ENCODE data around the gene COL4A5.
"Not testable (repeated sequence)": the region's sequence is repeated elsewhere in the genome, so short reads cannot be mapped to it uniquely, and the experiment has no call there.

Gene COL4A5

DNA sequence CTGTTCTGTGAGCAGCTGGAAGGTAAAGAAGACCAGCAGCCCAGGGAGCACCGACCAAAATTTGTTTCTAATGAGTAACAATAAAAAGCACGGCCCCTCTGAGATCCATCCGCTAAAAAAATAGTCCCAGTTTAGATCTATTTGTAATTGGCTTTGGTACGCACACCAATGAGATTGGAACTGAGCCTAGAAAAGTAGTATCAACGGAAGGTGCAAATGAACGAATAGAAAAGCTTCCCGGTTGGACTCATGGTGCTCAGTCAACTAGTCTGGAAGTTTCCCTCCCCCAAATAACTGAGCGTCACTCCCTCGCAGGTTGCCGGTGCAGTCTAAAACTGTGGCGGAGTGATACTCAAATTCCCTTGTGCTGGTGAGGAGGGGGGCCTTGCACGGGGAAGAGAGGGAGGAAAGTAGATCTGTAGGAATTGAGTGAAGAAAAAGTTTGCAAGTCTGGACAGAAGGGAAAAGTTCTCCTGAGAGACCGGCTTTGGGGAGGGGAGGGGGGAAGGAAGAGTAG, at the start of gene COL4A5:
Gene COL4A5, plus strand, starts transcription at position 413 of the 517 bp plus-strand sequence. CDS start 288 bp downstream, outside the sequence.
- H3K27ac ChIP-seq (ENCODE audit: low read length), result peak within 1 kb of the TSS; percentile 80
- H3K4me3 ChIP-seq (ENCODE audit: low read length), result peak within 1 kb of the TSS; percentile 93
- peaks cover 3% of the 10 kb centered on the region for H3K9me3 ChIP-seq (ENCODE audit: control insufficient read depth, low read depth, low read length)
- H3K9ac ChIP-seq (ENCODE audit: low read length), result peak within 1 kb of the TSS; percentile 81
- H3K4me1 ChIP-seq (ENCODE audit: control insufficient read depth, low read depth, low read length), result peaks cover 41% of the 10 kb centered on the region
- H3K36me3 ChIP-seq (ENCODE audit: control insufficient read depth, low read depth, low read length), result peaks cover under 1% of the 10 kb centered on the region
- peaks cover 10% of the 10 kb centered on the region for H3K27me3 ChIP-seq (ENCODE audit: control insufficient read depth, insufficient read depth, low read length)

GRCh38 chrX:108390976-108391717, 48.5 kb upstream of the COL4A5 start:
- H3K9me3 ChIP-seq (ENCODE audit: control insufficient read depth, low read depth, low read length); H3K27ac ChIP-seq (ENCODE audit: low read length); H3K9ac ChIP-seq (ENCODE audit: low read length); H3K27me3 ChIP-seq (ENCODE audit: control insufficient read depth, insufficient read depth, low read length); H3K36me3 ChIP-seq (ENCODE audit: control insufficient read depth, low read depth, low read length); H3K4me3 ChIP-seq (ENCODE audit: low read length): not testable (repeated sequence)
- peaks cover 16% of the 10 kb centered on the region for H3K4me1 ChIP-seq (ENCODE audit: control insufficient read depth, low read depth, low read length)

GRCh38 chrX:108396188-108396891, 43.3 kb upstream of the COL4A5 start:
- Histone ChIP-seq H3K4me1 (ENCODE audit: control insufficient read depth, low read depth, low read length) (peaks cover 39% of the 10 kb centered on the region), H3K9me3 (ENCODE audit: control insufficient read depth, low read depth, low read length) (no peaks in the 10 kb centered on the region), H3K4me3 (ENCODE audit: low read length) (peak overlapping the region; percentile 6), H3K27me3 (ENCODE audit: control insufficient read depth, insufficient read depth, low read length) (no peaks in the 10 kb centered on the region), H3K9ac (ENCODE audit: low read length) (no peak overlapping the region), H3K27ac (ENCODE audit: low read length) (no peak overlapping the region), H3K36me3 (ENCODE audit: control insufficient read depth, low read depth, low read length) (no peaks in the 10 kb centered on the region)

GRCh38 chrX:108396986-108397385, 42.7 kb upstream of the COL4A5 start:
- H3K4me1 ChIP-seq (ENCODE audit: control insufficient read depth, low read depth, low read length), result peaks cover 41% of the 10 kb centered on the region

DNA sequence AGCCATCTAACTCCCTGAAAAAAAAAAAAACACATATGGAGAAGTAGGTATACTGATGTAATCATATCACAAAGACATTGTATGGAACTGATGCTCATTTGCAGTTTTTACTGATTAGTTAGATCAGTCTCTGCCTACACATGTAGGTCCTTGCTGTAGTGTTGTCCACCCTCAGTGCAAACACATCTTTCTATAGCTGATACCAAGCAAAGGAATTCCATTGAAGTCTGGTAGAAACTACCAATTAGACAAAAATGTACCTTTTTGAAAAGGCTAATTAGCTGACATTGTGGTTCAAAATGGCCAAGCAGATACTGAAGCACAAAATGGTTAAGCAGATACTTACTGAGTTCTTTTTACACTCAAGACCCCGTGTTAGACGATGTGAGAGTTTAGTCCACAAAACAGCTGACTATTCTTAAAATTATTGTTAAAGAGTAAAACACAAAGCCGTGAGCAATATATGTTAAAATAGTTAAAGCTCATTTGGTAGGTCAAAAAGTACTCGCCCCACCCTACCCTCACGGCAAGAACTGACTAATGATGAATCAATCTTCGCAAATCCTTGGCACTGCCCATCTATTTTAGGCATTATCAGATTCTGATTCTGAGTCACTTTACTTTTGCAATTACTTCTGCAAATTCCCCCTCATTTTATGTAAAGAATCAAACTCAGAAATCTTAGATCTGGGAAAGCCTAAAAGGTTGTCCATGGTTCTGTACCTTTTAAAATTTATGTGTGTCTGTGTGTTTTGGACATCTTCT, 41.8 kb upstream of the COL4A5 start:
- Histone ChIP-seq H3K9me3 (ENCODE audit: control insufficient read depth, low read depth, low read length) (no peaks in the 10 kb centered on the region), H3K36me3 (ENCODE audit: control insufficient read depth, low read depth, low read length) (no peaks in the 10 kb centered on the region), H3K4me1 (ENCODE audit: control insufficient read depth, low read depth, low read length) (peaks cover 41% of the 10 kb centered on the region), H3K4me3 (ENCODE audit: low read length) (no peak overlapping the region), H3K27me3 (ENCODE audit: control insufficient read depth, insufficient read depth, low read length) (no peaks in the 10 kb centered on the region), H3K27ac (ENCODE audit: low read length) (no peak overlapping the region), H3K9ac (ENCODE audit: low read length) (no peak overlapping the region)

More at GRCh38 chrX:108396986-108397385, 42.7 kb upstream of the COL4A5 start:
- H3K9me3 ChIP-seq (ENCODE audit: control insufficient read depth, low read depth, low read length), result no peaks in the 10 kb centered on the region
- H3K36me3 ChIP-seq (ENCODE audit: control insufficient read depth, low read depth, low read length), result no peaks in the 10 kb centered on the region
- no peak overlapping the region for H3K9ac ChIP-seq (ENCODE audit: low read length)
- H3K4me3 ChIP-seq (ENCODE audit: low read length), result no peak overlapping the region
- no peak overlapping the region for H3K27ac ChIP-seq (ENCODE audit: low read length)
- no peaks in the 10 kb centered on the region for H3K27me3 ChIP-seq (ENCODE audit: control insufficient read depth, insufficient read depth, low read length)

GRCh38 chrX:108399418-108400165, 40.0 kb upstream of the COL4A5 start:
- peaks cover 41% of the 10 kb centered on the region for H3K4me1 ChIP-seq (ENCODE audit: control insufficient read depth, low read depth, low read length)
- no peak overlapping the region for H3K27ac ChIP-seq (ENCODE audit: low read length)
- no peak overlapping the region for H3K4me3 ChIP-seq (ENCODE audit: low read length)
- no peaks in the 10 kb centered on the region for H3K9me3 ChIP-seq (ENCODE audit: control insufficient read depth, low read depth, low read length)
- H3K36me3 ChIP-seq (ENCODE audit: control insufficient read depth, low read depth, low read length), result no peaks in the 10 kb centered on the region
- no peaks in the 10 kb centered on the region for H3K27me3 ChIP-seq (ENCODE audit: control insufficient read depth, insufficient read depth, low read length)
- H3K9ac ChIP-seq (ENCODE audit: low read length), result no peak overlapping the region

DNA sequence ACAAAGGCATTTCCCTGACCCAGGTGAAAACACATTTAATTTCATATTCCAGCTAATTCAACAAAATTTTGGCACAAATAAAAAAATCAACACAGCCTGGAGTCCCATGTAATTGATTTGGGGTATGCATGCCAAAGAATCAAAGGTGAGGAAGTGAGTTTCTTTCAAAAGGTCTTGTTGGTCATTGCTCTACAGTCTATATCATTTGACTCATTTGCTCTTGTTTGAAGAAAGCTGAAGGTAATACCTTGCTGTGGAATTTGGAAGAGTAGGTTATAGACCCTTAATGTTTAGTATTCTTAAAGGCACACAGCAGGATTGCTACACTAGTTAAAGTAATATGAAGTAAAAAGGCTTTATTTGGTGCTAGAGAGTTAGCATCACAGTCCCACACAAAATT, 26.9 kb upstream of the COL4A5 start:
- no peaks in the 10 kb centered on the region for H3K27me3 ChIP-seq (ENCODE audit: control insufficient read depth, insufficient read depth, low read length)
- no peak overlapping the region for H3K27ac ChIP-seq (ENCODE audit: low read length)
- H3K9me3 ChIP-seq (ENCODE audit: control insufficient read depth, low read depth, low read length), result no peaks in the 10 kb centered on the region
- no peaks in the 10 kb centered on the region for H3K36me3 ChIP-seq (ENCODE audit: control insufficient read depth, low read depth, low read length)
- H3K4me3 ChIP-seq (ENCODE audit: low read length), result no peak overlapping the region
- H3K9ac ChIP-seq (ENCODE audit: low read length), result no peak overlapping the region
- H3K4me1 ChIP-seq (ENCODE audit: control insufficient read depth, low read depth, low read length), result peaks cover 26% of the 10 kb centered on the region

DNA sequence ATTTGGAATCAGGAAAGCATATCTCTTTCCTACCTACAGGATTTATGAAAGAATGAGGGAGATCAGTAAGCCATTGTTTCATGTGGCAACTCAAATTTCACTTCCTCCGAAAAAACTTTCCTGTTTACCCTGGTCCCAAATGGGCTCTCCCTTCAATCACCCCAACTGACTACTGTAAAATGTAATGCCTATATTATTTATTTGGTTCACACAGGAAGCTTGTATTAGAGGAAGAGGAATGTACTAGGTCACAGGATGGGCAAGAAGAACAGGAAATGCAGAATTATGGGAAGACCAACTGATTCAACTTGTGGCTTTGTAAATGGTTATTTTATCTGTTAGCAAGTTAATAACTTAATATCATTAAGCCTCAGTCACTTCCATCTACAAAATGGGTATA, 24.5 kb upstream of the COL4A5 start:
- H3K4me3 ChIP-seq (ENCODE audit: low read length), result no peak overlapping the region
- H3K27ac ChIP-seq (ENCODE audit: low read length), result no peak overlapping the region
- no peaks in the 10 kb centered on the region for H3K9me3 ChIP-seq (ENCODE audit: control insufficient read depth, low read depth, low read length)
- H3K4me1 ChIP-seq (ENCODE audit: control insufficient read depth, low read depth, low read length), result peaks cover 46% of the 10 kb centered on the region
- no peak overlapping the region for H3K9ac ChIP-seq (ENCODE audit: low read length)
- H3K36me3 ChIP-seq (ENCODE audit: control insufficient read depth, low read depth, low read length), result no peaks in the 10 kb centered on the region
- H3K27me3 ChIP-seq (ENCODE audit: control insufficient read depth, insufficient read depth, low read length), result no peaks in the 10 kb centered on the region

DNA sequence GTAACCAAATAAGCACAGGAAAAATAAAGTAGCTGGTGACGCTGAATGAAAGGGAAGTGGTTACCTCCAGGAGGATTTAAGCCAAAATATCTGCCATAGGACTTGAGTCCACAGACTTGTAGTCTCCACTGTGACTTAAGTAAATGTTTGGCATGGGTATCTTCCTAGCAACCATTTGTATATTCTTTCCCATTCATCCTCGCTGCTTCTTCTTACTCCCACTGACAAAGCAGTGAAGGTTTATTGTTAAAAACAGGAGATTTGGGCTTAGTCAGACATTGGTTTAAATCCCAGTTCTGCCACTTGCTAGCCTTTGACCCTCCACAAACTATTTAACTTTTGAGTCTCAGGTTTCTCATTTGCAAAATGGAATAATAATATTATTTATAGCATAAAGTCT, 23.7 kb upstream of the COL4A5 start:
- Histone ChIP-seq H3K4me1 (ENCODE audit: control insufficient read depth, low read depth, low read length) (peaks cover 45% of the 10 kb centered on the region), H3K4me3 (ENCODE audit: low read length) (no peak overlapping the region), H3K27ac (ENCODE audit: low read length) (peak overlapping the region; percentile 25), H3K36me3 (ENCODE audit: control insufficient read depth, low read depth, low read length) (no peaks in the 10 kb centered on the region), H3K27me3 (ENCODE audit: control insufficient read depth, insufficient read depth, low read length) (no peaks in the 10 kb centered on the region), H3K9ac (ENCODE audit: low read length) (no peak overlapping the region), H3K9me3 (ENCODE audit: control insufficient read depth, low read depth, low read length) (no peaks in the 10 kb centered on the region)

- peaks cover 32% of the 10 kb centered on the region for H3K4me1 ChIP-seq (ENCODE audit: control insufficient read depth, low read depth, low read length)
- no peaks in the 10 kb centered on the region for H3K36me3 ChIP-seq (ENCODE audit: control insufficient read depth, low read depth, low read length)
- no peaks in the 10 kb centered on the region for H3K27me3 ChIP-seq (ENCODE audit: control insufficient read depth, insufficient read depth, low read length)
These were observed 22.4 kb upstream of the COL4A5 start for GRCh38 chrX:108417257-108417656.

DNA sequence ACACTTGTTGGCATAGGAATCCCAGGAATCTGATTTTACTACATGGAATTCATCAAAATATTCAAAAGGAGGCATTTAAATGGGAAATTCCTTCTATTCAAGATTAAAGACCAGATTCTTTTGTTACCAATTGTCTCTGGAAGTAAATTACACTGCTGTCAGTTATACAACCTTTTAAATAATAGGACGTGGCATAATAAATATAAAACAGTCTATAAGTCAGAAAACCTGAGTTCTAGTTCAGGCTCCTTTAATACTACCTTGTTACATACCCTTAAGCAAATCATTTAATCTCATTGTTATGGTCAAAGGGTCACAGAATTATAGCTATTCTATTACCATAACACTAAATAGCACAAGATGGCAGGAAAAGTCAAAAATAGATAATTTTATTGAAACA, 20.2 kb upstream of the COL4A5 start:
- no peak overlapping the region for H3K9ac ChIP-seq (ENCODE audit: low read length)
- peak overlapping the region; percentile 11 for H3K4me3 ChIP-seq (ENCODE audit: low read length)
- H3K4me1 ChIP-seq (ENCODE audit: control insufficient read depth, low read depth, low read length), result peaks cover 24% of the 10 kb centered on the region
- H3K27ac ChIP-seq (ENCODE audit: low read length), result no peak overlapping the region
- H3K27me3 ChIP-seq (ENCODE audit: control insufficient read depth, insufficient read depth, low read length), result no peaks in the 10 kb centered on the region
- H3K36me3 ChIP-seq (ENCODE audit: control insufficient read depth, low read depth, low read length), result no peaks in the 10 kb centered on the region
- H3K9me3 ChIP-seq (ENCODE audit: control insufficient read depth, low read depth, low read length), result no peaks in the 10 kb centered on the region

More at GRCh38 chrX:108417257-108417656, 22.4 kb upstream of the COL4A5 start:
- Histone ChIP-seq H3K9ac (ENCODE audit: low read length) (no peak overlapping the region), H3K9me3 (ENCODE audit: control insufficient read depth, low read depth, low read length) (no peaks in the 10 kb centered on the region), H3K27ac (ENCODE audit: low read length) (no peak overlapping the region), H3K4me3 (ENCODE audit: low read length) (no peak overlapping the region)

All from iPS-18a (cell line).